ACHN (cell line): ENCODE data around the gene BNIP1.
"Not testable (repeated sequence)": the region's sequence is repeated elsewhere in the genome, so short reads cannot be mapped to it uniquely, and the experiment has no call there.

Experiments used
- DNase-seq: peaks from one replicate; pipeline ENCODE4 v3.0.0-alpha.2; 2015
- in situ Hi-C: cut with HindIII; loops from 2 replicates; pipeline ENCODE4 v1.10.0; 2017; ENCODE audit warnings: low sequenced_read_pairs, low pct_ligation_motif_present, low pct_unique_long_range_greater_than_20kb

BNIP1 gene, protein sequence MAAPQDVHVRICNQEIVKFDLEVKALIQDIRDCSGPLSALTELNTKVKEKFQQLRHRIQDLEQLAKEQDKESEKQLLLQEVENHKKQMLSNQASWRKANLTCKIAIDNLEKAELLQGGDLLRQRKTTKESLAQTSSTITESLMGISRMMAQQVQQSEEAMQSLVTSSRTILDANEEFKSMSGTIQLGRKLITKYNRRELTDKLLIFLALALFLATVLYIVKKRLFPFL

DNA sequence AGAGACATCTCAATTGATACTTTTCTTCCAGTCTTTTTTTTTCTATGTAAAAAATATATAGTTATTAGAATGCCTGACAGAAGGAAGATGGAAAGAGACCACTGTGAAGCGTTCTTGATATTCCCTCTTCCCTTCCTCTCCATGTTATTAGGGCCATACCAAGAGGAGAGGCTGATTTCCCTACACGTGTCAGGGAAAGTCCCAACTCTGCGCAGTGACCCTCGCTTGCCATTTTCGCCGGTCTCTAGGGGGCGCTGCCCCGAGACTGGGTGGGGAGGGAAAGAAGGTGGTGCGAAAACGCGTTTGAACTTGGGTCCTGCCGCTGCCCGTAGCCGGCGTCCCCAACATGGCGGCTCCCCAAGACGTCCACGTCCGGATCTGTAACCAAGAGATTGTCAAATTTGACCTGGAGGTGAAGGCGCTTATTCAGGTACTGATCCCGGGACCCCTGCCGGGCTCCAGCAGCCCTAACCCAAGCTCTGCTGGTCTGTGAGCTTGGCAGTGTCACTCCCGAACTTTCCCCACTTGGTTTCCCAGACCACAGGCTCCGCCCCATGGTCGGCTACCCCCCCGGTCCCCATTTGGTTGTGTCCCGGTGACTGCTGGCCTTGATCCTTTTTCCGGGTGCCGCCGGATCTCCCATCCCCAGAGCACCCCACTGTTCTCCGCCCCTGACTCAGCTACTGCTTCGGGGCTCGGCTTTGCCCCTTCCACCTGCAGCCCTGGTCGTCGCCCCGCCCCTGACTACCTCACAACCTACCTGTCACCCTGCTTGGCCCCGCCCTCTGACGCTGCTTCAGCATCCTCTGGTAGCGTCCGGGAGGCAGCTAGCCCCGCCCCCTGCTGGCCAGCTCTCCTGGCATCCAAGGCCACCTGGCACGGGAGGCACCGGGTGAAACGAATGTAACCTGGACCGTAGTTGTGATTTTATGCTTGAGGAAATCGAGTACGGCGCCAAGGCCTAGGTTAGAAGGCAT is at the start of gene BNIP1:
Gene BNIP1, plus strand, starts transcription at position 332 of the 977 bp plus-strand sequence. Its CDS starts 15 bp downstream, at position 347.
- DNase-seq = peak; percentile 91
- in situ Hi-C loops = no loop called here

GRCh38 chr5:173098787-173099186 is 45.5 kb upstream of the BNIP1 start:
- no peak for DNase-seq
- in situ Hi-C loops = no loop called here

GRCh38 chr5:173099461-173099860 is 44.9 kb upstream of the BNIP1 start:
- DNase-seq = no peak
- in situ Hi-C loops = no loop called here

- DNase-seq = no peak
These were observed 43.1 kb upstream of the BNIP1 start for GRCh38 chr5:173101245-173101644.

DNA sequence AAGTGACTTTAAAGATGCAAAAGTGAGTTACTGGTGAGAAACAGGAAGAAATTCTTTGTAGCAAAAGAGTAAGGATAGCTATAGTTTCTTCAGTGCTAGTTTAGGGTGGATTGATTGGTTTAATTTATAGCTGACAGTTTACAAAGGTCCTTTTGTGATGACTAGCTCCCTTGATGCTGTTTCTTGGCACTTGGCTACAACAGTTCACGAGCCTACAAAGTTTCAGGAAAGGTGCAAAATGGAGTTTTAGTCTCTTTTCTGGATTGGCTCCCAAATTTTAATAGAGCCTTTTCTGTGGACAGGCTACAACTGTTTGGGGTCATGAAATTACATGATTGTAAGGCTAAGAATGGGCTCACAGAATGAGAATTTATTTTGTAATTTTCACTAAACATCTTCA is 40.9 kb upstream of the BNIP1 start:
- in situ Hi-C loops = no loop called here
- no peak for DNase-seq

More at GRCh38 chr5:173101245-173101644, 43.1 kb upstream of the BNIP1 start:
- in situ Hi-C loops = no loop called here

DNA sequence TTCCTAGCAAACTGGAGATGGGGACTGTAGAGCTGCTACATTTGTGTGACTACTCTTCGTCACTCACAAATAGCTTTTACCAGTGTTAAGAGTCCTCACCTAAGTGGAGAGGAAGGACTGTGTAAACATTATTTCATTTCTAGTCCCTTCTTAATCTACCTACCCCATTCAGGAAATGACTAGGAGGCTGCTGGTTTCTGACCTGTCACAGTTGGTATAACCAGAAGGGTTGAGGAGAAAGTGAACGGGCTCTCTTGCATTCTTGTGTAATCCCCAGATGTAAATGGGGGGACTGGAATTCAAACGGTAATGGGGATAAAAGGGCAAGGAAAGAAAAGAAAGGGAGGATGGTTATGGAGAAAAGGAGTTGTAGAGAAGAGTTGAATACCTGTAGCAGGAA is 35.4 kb upstream of the BNIP1 start:
- in situ Hi-C loops = no loop called here

GRCh38 chr5:173114536-173114935 is 29.8 kb upstream of the BNIP1 start:
- in situ Hi-C loops = no loop called here
- no peak for DNase-seq

More for the DNA sequence above, 35.4 kb upstream of the BNIP1 start:
- DNase-seq = no peak

DNA sequence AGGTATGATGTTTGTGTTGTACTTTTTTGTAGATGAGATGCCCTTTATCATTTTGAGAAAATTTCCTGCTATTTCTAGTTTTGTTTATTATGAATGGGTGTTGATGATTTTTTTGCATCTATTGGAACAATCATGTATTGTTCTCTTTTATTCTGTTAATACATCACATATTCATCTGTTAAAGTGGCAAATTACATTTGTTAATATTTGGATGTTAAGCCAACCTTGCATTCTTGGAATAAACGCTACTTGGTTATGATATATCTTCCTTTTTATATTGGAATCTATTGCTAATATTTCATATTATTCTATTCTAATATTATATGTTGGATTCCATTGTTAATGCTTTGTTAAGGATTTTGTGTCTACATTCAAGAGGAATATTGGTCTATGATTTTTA is 24.6 kb upstream of the BNIP1 start:
- no peak for DNase-seq
- in situ Hi-C loops = no loop called here

GRCh38 chr5:173123416-173123815 is 20.9 kb upstream of the BNIP1 start:
- in situ Hi-C loops = no loop called here
- no peak for DNase-seq

DNA sequence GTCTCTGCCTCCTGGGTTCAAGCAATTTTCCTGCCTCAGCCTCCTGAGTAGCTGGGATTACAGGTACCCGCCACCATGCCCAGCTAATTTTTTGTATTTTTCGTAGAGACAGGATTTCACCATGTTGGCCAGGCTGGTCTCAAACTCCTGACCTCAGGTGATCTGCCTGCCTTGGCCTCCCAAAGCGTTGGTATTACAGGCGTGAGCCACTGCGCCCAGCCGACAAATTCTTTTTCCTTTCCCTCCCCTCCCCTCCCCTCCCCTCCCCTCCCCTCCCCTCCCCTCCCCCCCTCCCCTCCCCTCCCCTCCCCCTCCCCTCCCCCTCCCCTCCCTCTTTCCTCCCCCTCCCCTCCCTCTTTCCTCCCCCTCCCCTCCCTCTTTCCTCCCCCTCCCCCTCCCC is 12.2 kb upstream of the BNIP1 start:
- in situ Hi-C loops, DNase-seq: not testable (repeated sequence)

GRCh38 chr5:173138707-173139106 is 5.6 kb upstream of the BNIP1 start:
- DNase-seq = no peak
- in situ Hi-C loops = no loop called here

DNA sequence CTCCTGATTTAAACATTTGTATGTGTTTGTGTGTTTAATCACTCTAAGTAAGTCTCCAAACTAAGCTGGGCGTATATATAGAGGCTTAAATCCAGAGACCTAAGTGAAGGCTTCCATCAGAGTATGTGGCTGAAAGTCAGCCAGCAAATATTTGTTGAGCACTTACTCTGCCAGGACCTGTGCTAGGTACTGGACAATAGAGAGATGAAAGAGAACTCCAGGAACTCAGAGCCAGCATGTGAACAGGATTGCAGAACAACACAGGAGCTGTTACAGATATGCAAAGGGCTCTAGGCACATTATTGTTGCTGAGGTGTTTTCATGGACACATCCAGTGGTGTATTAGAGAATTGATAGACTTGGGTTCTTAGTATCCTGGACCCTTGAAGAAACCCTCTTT is 4.7 kb upstream of the BNIP1 start:
- no peak for DNase-seq
- in situ Hi-C loops = no loop called here

- DNase-seq = no peak
- in situ Hi-C loops = no loop called here
These were observed 3.6 kb upstream of the BNIP1 start for GRCh38 chr5:173140769-173141168.

GRCh38 chr5:173143567-173143966 is 764 bp upstream of the BNIP1 start:
- DNase-seq = no peak
- in situ Hi-C loops = no loop called here

- DNase-seq = no peak
- in situ Hi-C loops = no loop called here
These were observed 4.0 kb downstream of the BNIP1 start for GRCh38 chr5:173148354-173148753.

DNA sequence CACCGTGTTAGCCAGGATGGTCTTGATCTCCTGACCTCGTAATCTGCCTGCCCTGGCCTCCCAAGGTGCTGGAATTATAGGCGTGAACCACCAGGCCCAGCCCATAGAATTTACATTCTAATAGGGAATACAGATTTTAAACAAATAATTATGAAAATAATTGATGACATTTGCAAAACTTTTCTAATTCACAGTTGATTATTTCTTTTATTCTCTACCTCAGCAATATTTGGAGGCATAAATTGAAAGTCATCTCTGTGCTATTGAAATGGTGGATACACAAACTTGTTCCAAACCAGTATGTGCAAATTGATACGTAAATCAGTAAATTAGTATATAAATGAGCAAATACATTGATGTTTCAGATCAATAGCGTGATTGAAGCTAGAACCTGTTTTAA is 8.2 kb downstream of the BNIP1 start:
- no peak for DNase-seq
- in situ Hi-C loops = no loop called here

GRCh38 chr5:173153842-173154241 is 9.5 kb downstream of the BNIP1 start:
- in situ Hi-C loops = no loop called here
- no peak for DNase-seq

DNA sequence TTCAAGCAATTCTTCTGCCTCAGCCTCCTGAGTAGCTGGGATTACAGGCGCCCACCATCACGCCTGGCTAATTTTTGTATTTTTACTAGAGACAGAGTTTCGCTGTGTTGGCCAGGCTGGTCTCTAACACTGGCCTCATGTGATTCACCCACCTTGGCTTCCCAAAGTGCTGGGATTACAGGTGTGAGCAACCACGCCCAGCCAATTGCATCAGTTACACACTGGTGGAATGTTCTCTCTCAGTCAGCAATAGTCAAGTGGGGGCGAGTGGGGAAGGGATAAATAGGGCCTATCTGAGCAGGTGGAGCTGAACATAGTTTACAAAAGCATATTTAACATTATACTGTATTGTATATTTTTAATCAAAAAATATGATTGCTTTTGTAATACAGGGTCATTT is 10.3 kb downstream of the BNIP1 start:
- in situ Hi-C loops, DNase-seq: not testable (repeated sequence)

DNA sequence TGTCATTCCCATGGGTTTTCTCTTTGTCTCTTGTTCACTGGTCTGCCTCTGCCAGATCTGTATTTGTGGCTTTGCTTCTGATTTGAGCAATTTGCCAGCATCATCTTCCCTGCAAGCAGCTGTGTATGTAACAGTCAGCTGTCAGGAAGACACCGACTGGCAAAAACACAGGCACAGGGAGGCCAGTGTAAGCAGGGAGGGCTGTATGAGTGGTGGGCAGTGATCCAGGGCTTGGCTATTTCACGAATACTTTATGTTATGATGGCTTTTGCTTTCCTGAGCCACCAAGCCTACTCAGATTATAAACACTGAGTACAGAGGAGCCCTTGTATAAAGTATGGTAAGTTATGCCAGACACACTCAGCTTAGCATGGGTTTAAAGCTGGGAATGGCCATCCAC is 11.6 kb downstream of the BNIP1 start:
- DNase-seq = no peak
- in situ Hi-C loops = no loop called here

DNA sequence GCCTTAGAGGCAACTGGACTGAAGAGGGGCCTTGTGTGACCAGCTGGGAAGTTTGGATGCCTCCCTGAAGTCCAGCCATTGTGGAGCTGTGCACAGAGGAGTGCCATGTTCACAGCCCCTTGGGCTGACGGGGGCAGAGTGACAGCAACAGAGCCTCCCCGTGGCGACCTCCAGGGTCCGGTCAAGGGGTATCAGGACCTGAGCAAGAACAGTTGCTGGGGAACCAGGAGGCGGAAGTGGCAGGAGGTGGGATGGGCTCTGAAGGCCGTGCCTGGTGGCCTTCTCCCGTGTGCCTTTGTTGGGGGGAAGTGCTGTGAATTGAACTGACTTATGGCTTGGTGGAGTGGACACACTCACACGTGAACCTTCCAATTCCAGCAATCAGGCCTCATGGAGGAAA is 14.0 kb downstream of the BNIP1 start:
- DNase-seq = no peak
- in situ Hi-C loops = no loop called here
